PC-9 (cell line): ENCODE data around the gene EMILIN3. TPM values are rescaled to one million over a fixed set of nuclear protein-coding genes. Genes with fewer than 3 reads are reported as not detected.

ENCODE experiments used
- BruUV-seq: library from RNA; stranded (reverse); fragments of 400-500 nt; replicated peaks from 2 replicates; lab custom pipeline; 2021; lab: Mats Ljungman, UMichigan
- CTCF ChIA-PET: fragments of 300-600 bp; sonication (Branson Sonifier 250); formaldehyde crosslinking; loops from one replicate; lab custom pipeline; 2022; ENCODE audit warnings: antibody characterized with exemption; lab: Charles Lee
- POLR2A ChIA-PET: fragments of 300-600 bp; sonication (Branson Sonifier 250); formaldehyde crosslinking; loops from one replicate; lab custom pipeline; 2022; ENCODE audit warnings: antibody characterized with exemption; ENCODE audit not compliant: unreplicated experiment; lab: Charles Lee
- DNase-seq, 2 experiments: peaks; one replicate each; pipeline versions ENCODE4 v3.0.0 to v3.0.0-alpha.2; 2015 to 2022; ENCODE audit warnings: mixed read lengths in 1 of 2
- H2AFZ ChIP-seq: fragments of 200-600 bp; sonication (generic); 2 replicates; pipeline ENCODE4 v1.8.1; 2017; ENCODE audit warnings: antibody characterized with exemption
- H3F3A ChIP-seq: fragments of 200-600 bp; sonication (generic); 2 replicates; pipeline ENCODE4 v1.8.1; 2017; ENCODE audit warnings: antibody characterized with exemption, mild to moderate bottlenecking, low read depth; ENCODE audit not compliant: insufficient read depth
- H3K27ac ChIP-seq: fragments of 200-600 bp; sonication (generic); 2 replicates; pipeline ENCODE4 v1.6.1; 2016; ENCODE audit warnings: mixed run types
- H3K27me3 ChIP-seq: fragments of 200-600 bp; sonication (generic); 2 replicates; pipeline ENCODE4 v1.6.1; 2016; ENCODE audit warnings: low read depth, mixed run types; ENCODE audit not compliant: insufficient read depth
- H3K36me3 ChIP-seq: fragments of 200-600 bp; sonication (generic); 2 replicates; pipeline ENCODE4 v1.6.1; 2016; ENCODE audit warnings: low read depth, mixed run types
- H3K4me1 ChIP-seq: fragments of 200-600 bp; sonication (generic); replicated peaks from 2 replicates; pipeline ENCODE4 v1.6.1; 2016; ENCODE audit warnings: mixed run types; ENCODE audit not compliant: insufficient read depth
- H3K4me2 ChIP-seq: fragments of 200-600 bp; sonication (generic); 2 replicates; pipeline ENCODE4 v1.6.1; 2017; ENCODE audit warnings: mixed run types
- H3K4me3 ChIP-seq: fragments of 200-600 bp; sonication (generic); 2 replicates; pipeline ENCODE4 v1.6.1; 2016; ENCODE audit warnings: mixed run types
- H3K79me2 ChIP-seq: fragments of 200-600 bp; sonication (generic); 2 replicates; pipeline ENCODE4 v1.6.1; 2017; ENCODE audit warnings: low read depth, mixed run types
- H3K9me2 ChIP-seq: fragments of 200-600 bp; sonication (generic); 2 replicates; pipeline ENCODE4 v1.8.1; 2017; ENCODE audit warnings: mild to moderate bottlenecking; ENCODE audit not compliant: insufficient read depth
- H3K9me3 ChIP-seq: fragments of 200-600 bp; sonication (generic); 2 replicates; pipeline ENCODE4 v1.8.1; 2016; ENCODE audit warnings: low read depth; ENCODE audit not compliant: insufficient read depth
- H4K20me1 ChIP-seq: fragments of 200-600 bp; sonication (generic); 2 replicates; pipeline ENCODE4 v1.8.1; 2017; ENCODE audit not compliant: insufficient read depth
- EZH2 ChIP-seq: fragments of 200-600 bp; sonication (generic); IDR thresholded peaks from 2 replicates; pipeline ENCODE4 v1.8.0; 2017; ENCODE audit warnings: antibody characterized with exemption, low read depth
- intact Hi-C: fragments of 100-400 bp; cut with micrococcal nuclease; formaldehyde crosslinking; loops from one replicate; pipeline ENCODE4 v1.10.0; 2022; ENCODE audit not compliant: unreplicated experiment
- total RNA-seq: library from RNA; stranded (reverse); gene quantifications from 2 replicates; pipeline ENCODE4 v1.2.3, GENCODE V29; 2021
- TF ChIP-seq, protein P1 (sequence below): fragments of 200-600 bp; sonication (generic); conservative IDR thresholded peaks from 2 replicates; pipeline ENCODE4 v1.6.1; 2017; ENCODE audit warnings: mixed run types, antibody characterized with exemption, mild to moderate bottlenecking, moderate library complexity

EMILIN3 gene
- total RNA-seq, 1 experiment from 2014 or later: not detected

DNA sequence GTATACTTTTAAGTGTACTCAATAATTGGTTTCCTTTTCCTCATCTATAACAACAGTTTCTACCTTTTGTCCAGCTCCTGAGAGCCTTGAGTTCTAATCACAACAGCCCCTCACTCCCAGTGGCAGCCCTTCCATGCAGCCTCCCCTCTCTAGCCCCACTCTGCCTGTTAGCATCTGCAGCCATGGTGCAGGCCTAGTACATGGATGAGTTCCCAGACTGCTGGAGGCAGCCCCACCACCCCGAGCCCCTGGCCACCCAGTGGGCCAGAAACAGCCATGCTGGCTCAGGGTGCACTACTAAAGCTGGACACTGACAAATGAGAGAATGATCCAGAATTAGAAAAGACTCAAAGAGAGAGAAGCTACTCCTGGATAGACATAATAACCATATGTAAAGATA, 35.7 kb downstream of the EMILIN3 start:
- CTCF ChIA-PET: interaction anchor here (0.6 kb wide), 1 partner anchor 112 kb away, joined by 12 read pairs; no protein-coding TSS in a partner anchor
- no peak overlapping the region for H3K27ac ChIP-seq
- no peaks in the 10 kb centered on the region for H3K27me3 ChIP-seq
- H3K9me2 ChIP-seq: no peaks in the 10 kb centered on the region
- intact Hi-C loops: no loop called here
- no peak overlapping the region for H3K4me2 ChIP-seq
- no peaks in the 10 kb centered on the region for H3K36me3 ChIP-seq
- no TSS peak for BruUV-seq
- H3K4me3 ChIP-seq: no peak overlapping the region
- POLR2A ChIA-PET: no interaction called here
- no peak overlapping the region for H2AFZ ChIP-seq
- no peaks in the 10 kb centered on the region for H3K79me2 ChIP-seq
- H3F3A ChIP-seq: peaks cover 19% of the 10 kb centered on the region
- no peak for DNase-seq
- H3K4me1 ChIP-seq: peaks cover 20% of the 10 kb centered on the region
- H3K9me3 ChIP-seq: no peaks in the 10 kb centered on the region
- no peaks in the 10 kb centered on the region for H4K20me1 ChIP-seq
- TF ChIP-seq EZH2: no peak
- TF ChIP-seq, protein P1, sequence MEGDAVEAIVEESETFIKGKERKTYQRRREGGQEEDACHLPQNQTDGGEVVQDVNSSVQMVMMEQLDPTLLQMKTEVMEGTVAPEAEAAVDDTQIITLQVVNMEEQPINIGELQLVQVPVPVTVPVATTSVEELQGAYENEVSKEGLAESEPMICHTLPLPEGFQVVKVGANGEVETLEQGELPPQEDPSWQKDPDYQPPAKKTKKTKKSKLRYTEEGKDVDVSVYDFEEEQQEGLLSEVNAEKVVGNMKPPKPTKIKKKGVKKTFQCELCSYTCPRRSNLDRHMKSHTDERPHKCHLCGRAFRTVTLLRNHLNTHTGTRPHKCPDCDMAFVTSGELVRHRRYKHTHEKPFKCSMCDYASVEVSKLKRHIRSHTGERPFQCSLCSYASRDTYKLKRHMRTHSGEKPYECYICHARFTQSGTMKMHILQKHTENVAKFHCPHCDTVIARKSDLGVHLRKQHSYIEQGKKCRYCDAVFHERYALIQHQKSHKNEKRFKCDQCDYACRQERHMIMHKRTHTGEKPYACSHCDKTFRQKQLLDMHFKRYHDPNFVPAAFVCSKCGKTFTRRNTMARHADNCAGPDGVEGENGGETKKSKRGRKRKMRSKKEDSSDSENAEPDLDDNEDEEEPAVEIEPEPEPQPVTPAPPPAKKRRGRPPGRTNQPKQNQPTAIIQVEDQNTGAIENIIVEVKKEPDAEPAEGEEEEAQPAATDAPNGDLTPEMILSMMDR: no peak

DNA sequence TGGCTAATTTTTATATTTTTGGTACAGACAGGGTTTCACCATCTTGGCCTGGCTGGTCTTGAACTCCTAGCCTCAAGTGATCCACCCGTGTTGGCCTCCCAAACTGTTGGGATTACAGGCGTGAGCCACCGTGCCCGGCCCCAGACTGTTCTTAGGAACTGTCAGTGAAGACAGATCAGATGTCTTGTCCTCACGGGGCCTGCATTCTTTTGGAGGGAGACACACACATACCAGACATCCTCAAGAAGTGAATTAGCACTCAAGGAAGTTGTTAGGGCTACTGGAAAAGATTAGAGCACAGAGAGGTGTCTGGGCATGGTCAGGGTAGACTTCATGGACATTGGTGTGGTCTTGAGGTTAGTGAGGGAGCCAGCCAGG, 36.3 kb downstream of the EMILIN3 start:
- Histone ChIP-seq H3K4me2 (no peak overlapping the region), H3K4me1 (peaks cover 20% of the 10 kb centered on the region), H3K79me2 (no peaks in the 10 kb centered on the region), H2AFZ (peak overlapping the region; percentile 85; the same call in 1 of the 2 replicates), H3F3A (peaks cover 19% of the 10 kb centered on the region), H3K4me3 (no peak overlapping the region), H3K27ac (no peak overlapping the region), H3K9me2 (no peaks in the 10 kb centered on the region), H3K9me3 (no peaks in the 10 kb centered on the region), H3K27me3 (no peaks in the 10 kb centered on the region), H4K20me1 (no peaks in the 10 kb centered on the region), H3K36me3 (no peaks in the 10 kb centered on the region)
- no peak for DNase-seq
- ChIA-PET POLR2A (no interaction called here), CTCF (interaction anchor here (1.7 kb wide), 1 partner anchor 10 kb away, joined by 24 read pairs; the partner anchor contains the start of gene LPIN3)
- intact Hi-C loops: no loop called here
- no TSS peak for BruUV-seq
- no peak for TF ChIP-seq EZH2
- TF ChIP-seq, protein P1: no peak

DNA sequence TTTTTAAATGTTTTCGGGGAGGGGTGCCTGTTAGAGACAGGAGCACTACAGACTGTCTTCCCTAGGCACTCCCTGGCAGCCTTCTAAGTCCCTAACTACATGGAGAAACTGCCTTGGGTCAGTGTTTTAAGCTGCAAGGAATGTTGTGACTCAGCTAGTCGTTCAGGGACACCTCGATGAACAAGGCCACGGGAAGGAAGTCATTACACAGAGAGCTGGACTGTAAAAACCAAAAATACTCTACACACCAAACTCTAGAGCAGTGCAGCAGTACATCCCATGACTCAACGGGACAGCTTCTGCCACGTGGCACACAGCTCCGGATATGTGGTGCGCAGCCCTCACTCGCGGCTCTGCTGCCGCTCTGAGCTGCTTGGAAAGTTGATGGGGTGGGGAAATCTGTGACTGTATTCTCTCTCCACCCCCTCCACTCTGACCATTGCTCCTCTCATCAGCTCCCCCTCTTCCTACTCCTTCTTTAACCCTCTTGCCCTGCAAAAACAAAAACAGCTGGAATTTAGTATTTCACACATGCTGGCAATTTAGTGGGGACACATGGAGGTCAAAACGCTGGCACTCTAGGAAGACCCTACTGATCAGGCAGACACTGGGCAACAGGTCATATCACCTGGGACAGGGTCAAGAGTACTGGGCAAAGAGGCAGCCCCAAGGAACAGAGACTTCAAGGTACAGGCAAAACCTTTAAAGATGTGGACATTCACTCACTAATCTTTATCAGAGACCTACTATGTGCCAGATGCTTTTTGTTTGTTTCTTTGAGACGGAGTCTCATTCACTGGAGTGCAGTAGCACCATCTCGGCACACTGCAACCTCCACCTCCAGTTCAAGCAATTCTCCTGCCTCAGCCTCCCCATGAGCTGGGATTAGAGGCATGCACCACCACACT, 36.9 kb downstream of the EMILIN3 start:
- H3K9me3 ChIP-seq: no peaks in the 10 kb centered on the region
- H4K20me1 ChIP-seq: no peaks in the 10 kb centered on the region
- no peaks in the 10 kb centered on the region for H3K9me2 ChIP-seq
- no peaks in the 10 kb centered on the region for H3K79me2 ChIP-seq
- peaks cover 20% of the 10 kb centered on the region for H3K4me1 ChIP-seq
- no peaks in the 10 kb centered on the region for H3K27me3 ChIP-seq
- intact Hi-C loops: loop anchor here (1.0 kb wide), 1 partner anchor 12 kb away; the partner anchor contains the start of gene ZHX3
- peak overlapping the region; percentile 85 for H2AFZ ChIP-seq
- peak overlapping the region; percentile 27; the same call in 1 of the 2 replicates for H3K4me3 ChIP-seq
- CTCF ChIA-PET: interaction anchor here (1.7 kb wide), 1 partner anchor 10 kb away, joined by 24 read pairs; the partner anchor contains the start of gene LPIN3
- DNase-seq: peak; percentile 59 to 96
- peak overlapping the region; percentile 66 for H3K4me2 ChIP-seq
- peak overlapping the region; percentile 81 for H3K27ac ChIP-seq
- no TSS peak for BruUV-seq
- H3K36me3 ChIP-seq: no peaks in the 10 kb centered on the region
- POLR2A ChIA-PET: interaction anchor here (0.6 to 0.8 kb wide), 3 partner anchors 21 to 281 kb away, joined by 3 to 4 read pairs (median 4); no protein-coding TSS in a partner anchor
- peaks cover 19% of the 10 kb centered on the region for H3F3A ChIP-seq
- TF ChIP-seq EZH2: no peak
- TF ChIP-seq, protein P1: no peak
